Activated T-helper 1 cell treated with Interleukin-2 at 50 U/mL for 16 hours (primary cell): ENCODE measurements around the gene SKOR2.
"Not testable (repeated sequence)": the region's sequence is repeated elsewhere in the genome, so short reads cannot be mapped to it uniquely, and the experiment has no call there.

Experiments used
- DNase-seq: peaks from one replicate; pipeline ENCODE4 v3.0.0-alpha.2; 2020; ENCODE audit warnings: low read depth

Gene SKOR2

GRCh38 chr18:47191961-47192360 is 59.5 kb downstream of the SKOR2 start:
- no peak for DNase-seq

GRCh38 chr18:47187721-47188120 is 63.7 kb downstream of the SKOR2 start:
- DNase-seq: no peak

- no peak for DNase-seq
Measured at GRCh38 chr18:47184419-47185050, 66.9 kb downstream of the SKOR2 start.

DNA sequence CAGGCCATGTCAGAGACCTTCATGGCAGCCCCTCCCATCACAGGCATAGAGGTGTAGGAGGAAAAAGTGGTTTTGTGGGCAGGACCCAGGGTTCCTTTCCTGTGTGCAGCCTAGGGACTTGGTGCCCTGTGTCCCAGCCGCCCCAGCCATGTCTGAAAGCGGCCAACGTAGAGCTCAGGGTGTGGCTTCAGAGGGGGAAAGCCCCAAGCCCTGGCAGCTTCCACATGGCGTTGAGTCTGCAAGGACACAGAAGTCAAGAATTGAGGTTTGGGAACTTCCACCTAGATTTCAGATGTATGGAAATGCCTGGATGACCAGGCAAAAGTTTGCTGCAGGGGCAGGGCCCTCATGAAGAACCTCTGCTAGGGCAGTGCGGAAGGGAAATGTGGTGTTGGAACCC is 69.3 kb downstream of the SKOR2 start:
- not testable (repeated sequence) for DNase-seq

DNA sequence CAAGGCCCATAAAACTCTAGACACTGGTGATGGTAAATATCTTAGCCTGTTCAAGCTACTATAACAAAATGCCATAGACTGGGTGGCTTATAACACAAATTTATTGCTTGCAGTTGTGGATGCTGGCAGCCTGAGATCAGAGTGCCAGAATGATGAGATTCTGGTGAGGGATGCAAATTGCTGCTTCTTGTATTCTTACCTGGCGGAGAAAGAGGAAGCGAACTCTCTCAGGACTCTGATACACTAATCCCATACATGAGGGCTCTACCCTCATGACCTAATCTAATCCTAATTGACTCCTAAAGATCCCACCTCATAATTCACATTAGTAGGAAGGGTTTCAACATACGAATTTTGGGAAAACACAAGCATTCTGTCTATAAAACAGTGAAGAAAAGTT is 70.7 kb downstream of the SKOR2 start:
- DNase-seq: no peak

DNA sequence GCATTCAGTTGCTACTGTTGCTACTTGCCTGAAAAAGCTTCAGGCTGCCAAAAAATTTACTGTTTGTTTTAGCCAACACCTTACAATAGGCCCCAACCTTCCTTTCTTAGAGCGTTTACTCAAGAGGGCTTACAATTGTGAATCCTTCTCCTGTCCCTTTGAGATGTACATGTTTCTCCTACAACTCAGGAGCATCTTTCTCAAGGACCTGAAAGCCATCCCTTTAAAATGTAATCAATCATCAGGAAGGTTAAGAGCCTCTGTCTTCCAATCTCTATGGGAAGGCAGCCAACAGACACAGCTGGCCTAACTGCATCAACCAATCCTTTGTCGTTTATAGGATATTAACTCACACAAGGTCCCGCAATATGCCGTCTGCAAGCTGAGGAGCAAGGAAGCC is 71.9 kb downstream of the SKOR2 start:
- no peak for DNase-seq

- DNase-seq: peak; percentile 73
Measured at GRCh38 chr18:47175898-47176575, 75.4 kb downstream of the SKOR2 start, which contains the start of gene IER3IP1. Gene IER3IP1 (minus strand): TSS chr18:47176364. CDS start chr18:47176277, 87 bp downstream.

- no peak for DNase-seq
Measured at GRCh38 chr18:47175283-47175897, 76.1 kb downstream of the SKOR2 start.

- no peak for DNase-seq
Measured at GRCh38 chr18:47174545-47175116, 76.8 kb downstream of the SKOR2 start.

- DNase-seq: no peak
Measured at GRCh38 chr18:47172476-47172875, 79.0 kb downstream of the SKOR2 start.

DNA sequence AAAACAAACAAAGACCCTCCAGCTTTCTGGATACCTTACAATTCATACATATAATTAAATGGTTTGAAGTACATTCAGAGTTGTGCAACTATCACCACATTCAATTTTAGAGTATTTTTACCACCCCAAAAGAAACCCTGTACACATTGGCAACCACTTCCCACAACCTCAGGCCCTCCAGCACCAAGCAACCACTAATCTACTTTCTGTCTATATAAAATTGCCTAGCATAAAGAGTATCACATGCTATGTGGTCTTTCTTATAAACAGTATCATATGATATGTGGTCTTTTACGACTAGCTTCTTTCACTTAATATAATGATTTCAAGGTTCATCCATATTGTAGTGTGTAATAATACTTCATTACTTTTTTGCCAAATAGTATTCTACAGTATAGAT is 82.5 kb downstream of the SKOR2 start:
- no peak for DNase-seq

- no peak for DNase-seq
Measured at GRCh38 chr18:47168509-47168908, 83.0 kb downstream of the SKOR2 start.

GRCh38 chr18:47166294-47166693 is 85.2 kb downstream of the SKOR2 start:
- DNase-seq: no peak

- DNase-seq: no peak
Measured at GRCh38 chr18:47163241-47163640, 88.2 kb downstream of the SKOR2 start.

DNA sequence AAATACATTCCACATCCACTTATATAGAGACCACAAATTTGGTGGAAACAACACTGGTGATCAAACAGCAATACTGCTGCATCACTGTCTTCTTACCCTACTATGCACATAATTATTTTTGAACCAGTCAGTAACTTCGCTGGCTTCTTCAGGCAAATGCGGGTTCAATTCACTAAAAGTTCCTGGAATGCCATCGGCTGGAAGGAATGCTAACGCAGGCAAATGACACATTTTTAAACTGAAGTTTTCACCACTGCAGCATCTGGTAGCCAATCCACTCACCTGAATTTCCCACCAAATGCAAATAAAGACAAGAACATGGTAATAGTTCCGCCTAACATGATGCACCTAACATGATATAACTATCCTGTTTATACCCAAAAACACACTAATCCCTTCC is 91.2 kb downstream of the SKOR2 start:
- no peak for DNase-seq

GRCh38 chr18:47158404-47158803 is 93.1 kb downstream of the SKOR2 start:
- not testable (repeated sequence) for DNase-seq
